GM23338 (cell line): Measurements from ENCODE around the gene BACH1. TPM values are rescaled to one million over a fixed set of nuclear protein-coding genes. Genes with fewer than 3 reads are reported as not detected.
A peak's percentile ranks its signal among the peaks of the same experiment; 100 is the strongest.

ENCODE experiments used
- ATAC-seq: fragments of 200-7000 bp; cut with Tn5 transposase; 3 replicates; pipeline ENCODE4 v1.9.1; 2020
- DNase-seq: peaks from one replicate; pipeline ENCODE4 v3.0.0-alpha.2; 2015; ENCODE audit warnings: low spot score
- H2AFZ ChIP-seq: fragments of 200-600 bp; sonication (generic); 2 replicates; pipeline ENCODE4 v1.8.0; 2016; ENCODE audit warnings: antibody characterized with exemption, mild to moderate bottlenecking, moderate library complexity
- H3F3A ChIP-seq: fragments of 200-600 bp; sonication (generic); replicated peaks from 2 replicates; pipeline ENCODE4 v1.8.0; 2017; ENCODE audit warnings: antibody characterized with exemption, mixed run types, low read depth
- H3K27ac ChIP-seq: fragments of 200-600 bp; sonication (generic); 2 replicates; pipeline ENCODE4 v1.6.1; 2016; ENCODE audit warnings: low read depth
- H3K27me3 ChIP-seq: fragments of 200-600 bp; sonication (generic); 2 replicates; pipeline ENCODE4 v1.8.0; 2016; ENCODE audit warnings: mild to moderate bottlenecking, mixed run types, moderate library complexity; ENCODE audit not compliant: insufficient read depth
- H3K36me3 ChIP-seq: fragments of 200-600 bp; sonication (generic); 2 replicates; pipeline ENCODE4 v1.8.0; 2016; ENCODE audit warnings: mild to moderate bottlenecking; ENCODE audit not compliant: insufficient read depth
- H3K4me1 ChIP-seq: fragments of 200-600 bp; sonication (generic); 2 replicates; pipeline ENCODE4 v1.8.0; 2016; ENCODE audit warnings: mild to moderate bottlenecking, moderate library complexity; ENCODE audit not compliant: insufficient read depth
- H3K4me2 ChIP-seq: fragments of 200-600 bp; sonication (generic); 2 replicates; pipeline ENCODE4 v1.7.1; 2017; ENCODE audit warnings: mixed run types
- H3K4me3 ChIP-seq: fragments of 200-600 bp; sonication (generic); 2 replicates; pipeline ENCODE4 v1.6.1; 2016; ENCODE audit warnings: mixed run types
- H3K79me2 ChIP-seq: fragments of 200-600 bp; sonication (generic); replicated peaks from 2 replicates; pipeline ENCODE4 v1.8.0; 2017; ENCODE audit warnings: mild to moderate bottlenecking; ENCODE audit not compliant: insufficient read depth
- H3K9me2 ChIP-seq: fragments of 200-600 bp; sonication (generic); 2 replicates; pipeline ENCODE4 v1.8.0; 2017; ENCODE audit not compliant: insufficient read depth
- H4K20me1 ChIP-seq: fragments of 200-600 bp; sonication (generic); replicated peaks from 2 replicates; pipeline ENCODE4 v1.8.0; 2017; ENCODE audit warnings: mild to moderate bottlenecking; ENCODE audit not compliant: insufficient read depth
- H3K27ac Mint-ChIP-seq: 2 replicates; pipeline ENCODE4 v1.8.0; 2020; ENCODE audit warnings: inconsistent platforms, mild to moderate bottlenecking, moderate library complexity, mixed read lengths
- H3K27me3 Mint-ChIP-seq: 3 replicates; pipeline ENCODE4 v1.8.0; 2022; ENCODE audit warnings: low read depth, mild to moderate bottlenecking, moderate library complexity, mixed read lengths, inconsistent platforms; ENCODE audit not compliant: insufficient read depth, poor library complexity
- H3K36me3 Mint-ChIP-seq: 3 replicates; pipeline ENCODE4 v1.8.0; 2021; ENCODE audit warnings: low read depth, mild to moderate bottlenecking, inconsistent platforms, moderate library complexity, mixed read lengths
- H3K4me1 Mint-ChIP-seq: 3 replicates; pipeline ENCODE4 v1.8.0; 2020; ENCODE audit warnings: mild to moderate bottlenecking, inconsistent platforms, mixed read lengths
- H3K4me3 Mint-ChIP-seq: 3 replicates; pipeline ENCODE4 v1.8.0; 2021; ENCODE audit warnings: moderate library complexity, mild to moderate bottlenecking, inconsistent platforms, mixed read lengths
- H3K9me3 Mint-ChIP-seq: 3 replicates; pipeline ENCODE4 v1.8.0; 2020; ENCODE audit warnings: moderate library complexity, mild to moderate bottlenecking, inconsistent platforms, mixed read lengths
- CREB1 ChIP-seq: fragments of 250-450 bp; sonication (Bioruptor Pico); IDR thresholded peaks from 2 replicates; pipeline ENCODE4 v1.5.0; 2020; ENCODE audit warnings: low read depth, mild to moderate bottlenecking, moderate library complexity
- ETS1 ChIP-seq: IDR thresholded peaks from 2 replicates; pipeline ENCODE4 v1.6.1; 2016; ENCODE audit warnings: antibody characterized with exemption
- JUNB ChIP-seq: IDR thresholded peaks from one replicate; pipeline ENCODE4 v1.6.1; 2016; ENCODE audit warnings: antibody characterized with exemption; ENCODE audit not compliant: unreplicated experiment
- NANOG ChIP-seq: IDR thresholded peaks from 2 replicates; pipeline ENCODE4 v1.6.1; 2016; ENCODE audit warnings: antibody characterized with exemption, borderline replicate concordance
- POLR2AphosphoS5 ChIP-seq: IDR thresholded peaks from 2 replicates; pipeline ENCODE4 v1.6.1; 2016; ENCODE audit warnings: antibody characterized with exemption, low read depth
- REST ChIP-seq: IDR thresholded peaks from one replicate; pipeline ENCODE4 v1.6.1; 2018; ENCODE audit warnings: antibody characterized with exemption; ENCODE audit not compliant: unreplicated experiment
- ZNF114 ChIP-seq: fragments of 250-450 bp; sonication (Bioruptor Pico); IDR thresholded peaks from 2 replicates; pipeline ENCODE4 v1.5.0; 2020; ENCODE audit warnings: mild to moderate bottlenecking, moderate library complexity
- ZNF462 ChIP-seq: fragments of 250-450 bp; sonication (Bioruptor Pico); IDR thresholded peaks from 2 replicates; pipeline ENCODE4 v1.5.0; 2020; ENCODE audit warnings: mild to moderate bottlenecking, moderate library complexity
- polyA plus RNA-seq: library from polyadenylated mRNA; unstranded; fragments of >200 nt; fragmentation: Nextera tagmentation; extraction: Ambion mirVana; gene quantifications from 2 replicates; pipeline ENCODE4 v1.2.1, GENCODE V29; 2016
- total RNA-seq: library from RNA; depleted of rRNA; stranded (reverse); fragments of >200 nt; shearing (Covaris generic); gene quantifications from 2 replicates; pipeline ENCODE4 v1.2.3, GENCODE V29; 2014

BACH1 gene
- total and polyA plus RNA-seq, 2 experiments from 2014 or later = 18.9 to 41.2 TPM

GRCh38 chr21:29300807-29301138, 2.1 kb downstream of the BACH1 start (continued):
- TF ChIP-seq REST = no peak
- no peak for TF ChIP-seq JUNB
- no peak for TF ChIP-seq NANOG

- Histone ChIP-seq H3K79me2 (peaks cover 76% of the 10 kb centered on the region), H2AFZ (no peak overlapping the region), H3F3A (no peaks in the 10 kb centered on the region), H3K4me1 (peaks cover 48% of the 10 kb centered on the region), H3K36me3 (no peaks in the 10 kb centered on the region), H3K27me3 (peaks cover 16% of the 10 kb centered on the region), H3K9me2 (no peaks in the 10 kb centered on the region), H4K20me1 (peaks cover 35% of the 10 kb centered on the region), H3K4me3 (peak overlapping the region; percentile 31; the same call in 1 of the 2 replicates), H3K4me2 (peak overlapping the region; percentile 85), H3K27ac (no peak overlapping the region)
- Mint-ChIP-seq H3K27ac (0 out of 2 replicates have a peak overlapping the region, but pooled peaks have one; percentile 49), H3K4me3 (peak overlapping the region; percentile 43; the same call in 2 of the 3 replicates), H3K36me3 (peaks cover 7% of the 10 kb centered on the region; the same call in 2 of the 3 replicates), H3K4me1 (peaks cover 53% of the 10 kb centered on the region), H3K9me3 (peaks cover 6% of the 10 kb centered on the region; the same call in 1 of the 3 replicates), H3K27me3 (peaks cover 15% of the 10 kb centered on the region)
- TF ChIP-seq CREB1 (CRISPR knock-in tag) (no peak), NANOG (no peak), POLR2AphosphoS5 (no peak), ZNF462 (CRISPR knock-in tag) (no peak), ETS1 (no peak), ZNF114 (CRISPR knock-in tag) (no peak)
- DNase-seq = no peak
- no peak for ATAC-seq
These were observed 3.0 kb downstream of the BACH1 start for GRCh38 chr21:29301691-29302090.
